ENCODE measurements around the gene KRTAP10-6. TPM values are rescaled to one million over a fixed set of nuclear protein-coding genes. Genes with fewer than 3 reads are reported as not detected.
"Not testable (repeated sequence)": the region's sequence is repeated elsewhere in the genome, so short reads cannot be mapped to it uniquely, and the experiment has no call there.

Gene KRTAP10-6
- total and polyA plus RNA-seq, 3 donors from 2014 or later: not detected

DNA sequence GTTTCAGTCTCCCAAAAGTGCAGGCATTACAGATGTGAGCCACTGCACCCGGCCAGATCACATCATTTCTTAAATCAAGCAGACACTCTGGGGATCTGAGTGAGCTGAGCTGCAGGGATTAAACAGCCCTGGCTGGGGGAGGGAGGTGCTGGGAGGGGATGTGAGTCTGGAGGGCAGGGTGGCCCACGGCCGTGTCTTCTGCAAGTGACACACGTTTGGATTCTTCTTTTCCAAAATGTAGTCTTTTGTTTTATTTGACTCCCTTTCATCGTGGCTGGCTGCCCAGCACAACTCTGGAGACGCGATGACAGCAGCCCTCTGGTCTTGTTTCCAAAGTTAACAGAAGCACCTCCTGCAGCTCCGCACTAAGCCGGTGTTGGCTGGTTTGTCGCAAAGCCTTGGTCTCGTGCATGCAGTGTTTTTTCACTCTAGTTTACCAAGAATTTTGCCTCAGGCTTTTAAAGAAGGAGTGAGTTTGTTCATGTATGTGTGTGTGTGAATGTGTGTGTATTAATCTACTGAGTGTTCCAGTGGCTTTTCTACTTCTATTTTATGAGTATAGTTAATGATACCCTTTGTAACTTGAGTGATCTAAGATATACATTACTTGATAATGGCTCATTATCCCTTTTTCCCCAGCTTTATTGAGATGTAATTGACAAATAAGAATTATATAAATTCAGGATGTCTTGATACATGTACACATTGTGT is 9.1 kb downstream of the KRTAP10-6 start:
- Histone ChIP-seq H3K9me3 (no peaks in the 10 kb centered on the region), H3K4me3 (no peak overlapping the region), H3K36me3 (ENCODE audit: low read depth, missing control alignments) (no peaks in the 10 kb centered on the region), H3K27ac (no peak overlapping the region), H3K27me3 (no peaks in the 10 kb centered on the region), H3K4me1 (no peaks in the 10 kb centered on the region)
- TF ChIP-seq POLR2A (IDR thresholded peaks at IDR 0.05): no peak
- TF ChIP-seq, protein P1, sequence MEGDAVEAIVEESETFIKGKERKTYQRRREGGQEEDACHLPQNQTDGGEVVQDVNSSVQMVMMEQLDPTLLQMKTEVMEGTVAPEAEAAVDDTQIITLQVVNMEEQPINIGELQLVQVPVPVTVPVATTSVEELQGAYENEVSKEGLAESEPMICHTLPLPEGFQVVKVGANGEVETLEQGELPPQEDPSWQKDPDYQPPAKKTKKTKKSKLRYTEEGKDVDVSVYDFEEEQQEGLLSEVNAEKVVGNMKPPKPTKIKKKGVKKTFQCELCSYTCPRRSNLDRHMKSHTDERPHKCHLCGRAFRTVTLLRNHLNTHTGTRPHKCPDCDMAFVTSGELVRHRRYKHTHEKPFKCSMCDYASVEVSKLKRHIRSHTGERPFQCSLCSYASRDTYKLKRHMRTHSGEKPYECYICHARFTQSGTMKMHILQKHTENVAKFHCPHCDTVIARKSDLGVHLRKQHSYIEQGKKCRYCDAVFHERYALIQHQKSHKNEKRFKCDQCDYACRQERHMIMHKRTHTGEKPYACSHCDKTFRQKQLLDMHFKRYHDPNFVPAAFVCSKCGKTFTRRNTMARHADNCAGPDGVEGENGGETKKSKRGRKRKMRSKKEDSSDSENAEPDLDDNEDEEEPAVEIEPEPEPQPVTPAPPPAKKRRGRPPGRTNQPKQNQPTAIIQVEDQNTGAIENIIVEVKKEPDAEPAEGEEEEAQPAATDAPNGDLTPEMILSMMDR (IDR thresholded peaks at IDR 0.05): no peak
- 40 to 48% methylated on average over 11 of the region's 11 CpGs for WGBS, 2 donors
- intact Hi-C loops (cut with DNase I; ENCODE audit: low total_unique reads): no loop called here
- DNase-seq: no peak

DNA sequence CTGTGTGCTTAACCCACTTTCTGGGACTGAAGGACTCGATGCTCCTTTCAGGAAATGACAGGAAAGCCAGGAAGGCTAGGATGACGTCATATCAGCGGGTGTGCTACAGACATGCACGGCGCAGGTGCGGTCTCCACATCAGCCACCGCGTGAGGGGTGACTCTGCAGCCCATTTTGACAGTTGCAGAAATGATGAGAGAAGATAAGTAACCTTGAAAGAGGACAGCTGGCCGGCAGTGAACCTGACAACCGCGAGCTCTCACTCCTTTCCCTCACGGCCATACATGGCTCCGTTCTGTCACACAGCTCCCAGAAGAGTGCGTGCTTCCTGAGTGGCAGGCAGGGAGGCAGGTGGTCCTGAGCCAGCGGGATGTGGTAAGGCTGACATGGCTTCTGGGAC is 10.2 kb downstream of the KRTAP10-6 start:
- no peaks in the 10 kb centered on the region for H3K36me3 ChIP-seq (ENCODE audit: low read depth, missing control alignments)
- no peak overlapping the region for H3K4me3 ChIP-seq
- 77% methylated on average over 14 to 15 of the region's 15 CpGs for WGBS, 2 donors
- intact Hi-C loops (cut with DNase I; ENCODE audit: low total_unique reads): no loop called here
- H3K4me1 ChIP-seq: no peaks in the 10 kb centered on the region
- no peak overlapping the region for H3K27ac ChIP-seq
- no peaks in the 10 kb centered on the region for H3K9me3 ChIP-seq
- no peak for DNase-seq
- TF ChIP-seq, protein P1 (IDR thresholded peaks at IDR 0.05): no peak
- TF ChIP-seq POLR2A (IDR thresholded peaks at IDR 0.05): no peak
- no peaks in the 10 kb centered on the region for H3K27me3 ChIP-seq

DNA sequence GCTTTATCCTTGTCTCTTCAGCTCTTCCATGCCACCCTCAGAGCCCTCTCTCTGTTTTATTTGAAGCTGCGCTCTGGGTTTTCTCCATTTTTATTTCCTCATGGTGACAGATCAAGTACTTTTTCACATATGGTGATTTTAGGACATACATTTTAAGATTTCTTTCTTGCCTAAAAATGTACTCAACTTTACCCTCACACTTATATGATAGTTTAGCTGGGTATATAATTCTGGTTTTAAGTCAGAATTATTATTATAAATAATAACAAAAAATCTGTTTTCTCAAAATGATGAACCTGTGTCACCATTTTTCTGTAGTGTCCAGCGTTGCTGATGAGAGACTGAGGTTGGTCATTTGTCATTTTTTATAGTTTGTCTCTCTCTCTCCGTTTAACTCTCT is 11.1 kb downstream of the KRTAP10-6 start:
- Histone ChIP-seq H3K27me3 (no peaks in the 10 kb centered on the region), H3K27ac (no peak overlapping the region), H3K36me3 (ENCODE audit: low read depth, missing control alignments) (no peaks in the 10 kb centered on the region), H3K4me3 (no peak overlapping the region), H3K9me3 (no peaks in the 10 kb centered on the region), H3K4me1 (no peaks in the 10 kb centered on the region)
- no peak for DNase-seq
- WGBS, 2 donors: 76 to 86% methylated on average over 3 of the region's 3 CpGs
- intact Hi-C loops (cut with DNase I; ENCODE audit: low total_unique reads): no loop called here
- TF ChIP-seq POLR2A (IDR thresholded peaks at IDR 0.05): no peak
- TF ChIP-seq, protein P1 (IDR thresholded peaks at IDR 0.05): no peak

DNA sequence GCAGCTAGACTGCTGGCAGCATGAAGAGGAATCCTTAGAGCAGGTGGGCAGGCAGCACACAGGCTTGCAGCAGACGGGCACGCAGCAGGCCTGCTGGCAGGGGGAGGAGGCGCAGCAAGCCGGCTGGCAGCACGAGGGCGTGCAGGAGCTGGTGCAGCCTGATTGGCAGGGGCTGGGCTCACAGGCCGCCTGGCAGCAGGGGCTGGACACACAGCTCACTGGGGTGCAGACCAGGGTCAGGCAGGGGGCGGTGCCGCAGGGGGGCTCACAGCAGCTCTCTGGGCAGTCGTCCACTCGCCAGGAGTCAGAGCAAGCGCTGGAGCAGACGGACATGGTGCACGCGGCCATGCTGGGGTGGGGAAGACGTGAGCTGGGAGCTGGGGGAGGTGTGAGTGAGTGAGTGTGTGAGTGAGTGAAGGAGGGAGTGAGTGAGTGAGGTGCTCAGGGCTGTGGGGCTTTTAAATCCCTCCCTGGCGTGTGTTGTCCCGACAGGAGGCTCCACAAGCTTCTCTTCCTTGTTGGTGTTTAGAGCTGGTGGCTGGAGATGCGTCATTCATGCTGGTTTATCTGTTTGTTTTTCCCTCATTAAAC is 12.0 kb downstream of the KRTAP10-6 start, which contains the start of gene KRTAP10-5:
Gene KRTAP10-5 (minus strand): TSS at position 374 of the 591 bp plus-strand sequence. CDS start 26 bp downstream, at position 348.
- H3K4me1 ChIP-seq; DNase-seq; H3K27ac ChIP-seq; H3K4me3 ChIP-seq; H3K27me3 ChIP-seq; intact Hi-C loops (cut with DNase I; ENCODE audit: low total_unique reads); H3K36me3 ChIP-seq (ENCODE audit: low read depth, missing control alignments); H3K9me3 ChIP-seq: not testable (repeated sequence)
- 49 to 63% methylated on average over 18 to 19 of the region's 19 CpGs for WGBS, 2 donors

DNA sequence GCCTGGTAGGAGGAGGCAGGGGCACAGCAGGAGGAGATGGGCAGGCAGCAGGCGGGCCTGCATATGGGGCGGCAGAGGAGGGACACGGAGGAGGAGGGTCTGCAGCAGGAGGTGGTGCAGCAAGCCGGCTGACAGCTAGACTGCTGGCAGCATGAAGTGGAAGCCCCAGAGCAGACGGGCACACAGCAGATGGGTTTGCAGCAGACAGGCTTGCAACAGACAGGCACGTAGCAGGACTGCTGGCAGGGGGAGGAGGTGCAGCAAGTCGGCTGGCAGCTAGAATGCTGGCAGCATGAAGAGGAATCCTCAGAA is 12.5 kb downstream of the KRTAP10-6 start:
- Histone ChIP-seq H3K36me3 (ENCODE audit: low read depth, missing control alignments) (no peaks in the 10 kb centered on the region), H3K4me3 (no peak overlapping the region), H3K9me3 (no peaks in the 10 kb centered on the region), H3K4me1 (no peaks in the 10 kb centered on the region), H3K27me3 (no peaks in the 10 kb centered on the region), H3K27ac (no peak overlapping the region)
- DNase-seq: no peak
- intact Hi-C loops (cut with DNase I; ENCODE audit: low total_unique reads): no loop called here
- TF ChIP-seq, protein P1 (IDR thresholded peaks at IDR 0.05): no peak
- no peak for TF ChIP-seq POLR2A (IDR thresholded peaks at IDR 0.05)
- 73 to 76% methylated on average over 5 to 7 of the region's 7 CpGs for WGBS, 2 donors

Data from testis (tissue), 3 donors.